Vagina (tissue), 2 donors: ENCODE results near the gene DNMT3B. TPM values are rescaled to one million over a fixed set of nuclear protein-coding genes. Genes with fewer than 3 reads are reported as not detected.

Source experiments
- DNase-seq, 2 donors: peaks; one replicate each; pipeline ENCODE4 v3.0.0-alpha.2; 2017; ENCODE audit errors: extremely low spot score in 2 of 2
- H3K27ac ChIP-seq: fragments of 200-600 bp; sonication (generic); one replicate; pipeline ENCODE4 v1.5.1; 2019
- H3K27me3 ChIP-seq: fragments of 200-600 bp; sonication (generic); one replicate; pipeline ENCODE4 v1.5.1; 2019
- H3K36me3 ChIP-seq, 2 donors: fragments of 200-600 bp; sonication (generic); one replicate each; pipeline ENCODE4 v1.5.1; 2017 to 2019
- H3K4me1 ChIP-seq: fragments of 200-600 bp; sonication (generic); one replicate; pipeline ENCODE4 v1.5.1; 2019
- H3K4me3 ChIP-seq, 2 donors: fragments of 200-600 bp; sonication (generic); 1 replicate in 1 of 2; 2 replicates in 1 of 2; pipeline ENCODE4 v1.5.1; 2016 to 2019
- H3K9me3 ChIP-seq: fragments of 200-600 bp; sonication (generic); one replicate; pipeline ENCODE4 v1.5.1; 2019
- CTCF ChIP-seq, 3 experiments: fragments of 450-650 bp in 2 of 3; fragments of 200-600 bp in 1 of 3; sonication (generic) in 1 of 3; IDR thresholded peaks; one replicate each; pipeline ENCODE4 v1.5.1; 2017 to 2019; ENCODE audit warnings: antibody characterized with exemption in 3 of 3, mild to moderate bottlenecking in 2 of 3, moderate library complexity in 2 of 3
- POLR2A ChIP-seq, 2 donors: fragments of 450-650 bp; IDR thresholded peaks; one replicate each; pipeline ENCODE4 v1.6.1; 2017; ENCODE audit warnings: antibody characterized with exemption in 2 of 2, mild to moderate bottlenecking in 2 of 2, moderate library complexity in 2 of 2
- POLR2AphosphoS5 ChIP-seq, 2 donors: sonication (generic); formaldehyde crosslinking; IDR thresholded peaks; one replicate each; pipeline ENCODE4 v1.9.0; 2017; ENCODE audit warnings: antibody characterized with exemption in 2 of 2, mild to moderate bottlenecking in 2 of 2, low read depth in 1 of 2; ENCODE audit not compliant: insufficient read depth in 1 of 2
- intact Hi-C: fragments of 100-400 bp; cut with DNase I; formaldehyde crosslinking; loops from one replicate; pipeline ENCODE4 v1.15.1; 2023
- total RNA-seq: library from RNA; depleted of rRNA; stranded (reverse); fragments of >200 nt; gene quantifications from one replicate; pipeline ENCODE4 v1.2.3, GENCODE V29; 2016

DNMT3B gene
- total RNA-seq, 1 donor from 2014 or later, result 1.2 TPM

- Histone ChIP-seq H3K27ac (no peak overlapping the region), H3K27me3 (no peaks in the 10 kb centered on the region), H3K9me3 (no peaks in the 10 kb centered on the region), H3K4me3 (no peak overlapping the region), H3K4me1 (no peaks in the 10 kb centered on the region), H3K36me3 (peaks cover 0 to 14% of the 10 kb centered on the region in 2 donors)
- DNase-seq, result no peak
- intact Hi-C loops, result no loop called here
- TF ChIP-seq POLR2AphosphoS5 (IDR thresholded peaks at IDR 0.05; ENCODE audit: insufficient read depth in 1 of 2, low read depth in 1 of 2) (no peak), CTCF (IDR thresholded peaks at IDR 0.05) (no peak), POLR2A (IDR thresholded peaks at IDR 0.05) (no peak)
Measured at GRCh38 chr20:32855387-32855786, 93.2 kb downstream of the DNMT3B start.

GRCh38 chr20:32858189-32858588 is 96.0 kb downstream of the DNMT3B start:
- Histone ChIP-seq H3K9me3 (no peaks in the 10 kb centered on the region), H3K36me3 (no peaks in the 10 kb centered on the region), H3K4me1 (no peaks in the 10 kb centered on the region), H3K27ac (no peak overlapping the region), H3K27me3 (no peaks in the 10 kb centered on the region), H3K4me3 (no peak overlapping the region)
- intact Hi-C loops, result no loop called here
- no peak for TF ChIP-seq POLR2AphosphoS5 (IDR thresholded peaks at IDR 0.05; ENCODE audit: insufficient read depth in 1 of 2, low read depth in 1 of 2)
- TF ChIP-seq POLR2A (IDR thresholded peaks at IDR 0.05), result no peak
- no peak for TF ChIP-seq CTCF (IDR thresholded peaks at IDR 0.05)
- DNase-seq, result no peak

Other genes with a start within 250 kb of the DNMT3B start
- 17.9 TPM for gene NOL4L, start 177.1 kb upstream of the DNMT3B start, total RNA-seq
- gene C20orf203, start 88.4 kb upstream of the DNMT3B start, total RNA-seq, result not detected
- 28.7 TPM for gene COMMD7, start 18.9 kb upstream of the DNMT3B start, total RNA-seq
- gene MAPRE1, start 57.6 kb downstream of the DNMT3B start, total RNA-seq, result 57.9 TPM
- not detected for gene EFCAB8, start 96.5 kb downstream of the DNMT3B start, total RNA-seq
- not detected for gene SUN5, start 242.0 kb downstream of the DNMT3B start, total RNA-seq
- gene BPIFB2, start 245.3 kb downstream of the DNMT3B start, total RNA-seq, result not detected